WERI-Rb-1 (cell line): ENCODE results near the gene GRAMD1A.

Source experiments
- DNase-seq: peaks from one replicate; pipeline ENCODE4 v3.0.0-alpha.2; 2020
- H3K27ac ChIP-seq: fragments of 250-450 bp; sonication (Bioruptor Pico); 2 replicates; pipeline ENCODE4 v1.5.1; 2020; ENCODE audit warnings: mild to moderate bottlenecking, moderate library complexity
- H3K27me3 ChIP-seq: fragments of 250-450 bp; sonication (Bioruptor Pico); 2 replicates; pipeline ENCODE4 v1.5.1; 2021; ENCODE audit warnings: mild to moderate bottlenecking, low read depth, moderate library complexity; ENCODE audit not compliant: insufficient read depth, severe bottlenecking
- H3K36me3 ChIP-seq: fragments of 250-450 bp; sonication (Bioruptor Pico); 2 replicates; pipeline ENCODE4 v1.5.1; 2020; ENCODE audit warnings: mild to moderate bottlenecking, moderate library complexity
- H3K4me3 ChIP-seq: 2 replicates; pipeline ENCODE4 v1.5.1; 2011; ENCODE audit warnings: low read depth, mild to moderate bottlenecking, control low read depth, low read length
- H3K9me3 ChIP-seq: fragments of 250-450 bp; sonication (Bioruptor Pico); 2 replicates; pipeline ENCODE4 v1.5.1; 2021; ENCODE audit warnings: mild to moderate bottlenecking, moderate library complexity; ENCODE audit not compliant: severe bottlenecking
- CTCF ChIP-seq: IDR thresholded peaks from 2 replicates; pipeline ENCODE4 v1.5.1; 2011; ENCODE audit warnings: low read depth, mild to moderate bottlenecking, control low read depth, inconsistent platforms, low read length

The GRAMD1A gene

DNA sequence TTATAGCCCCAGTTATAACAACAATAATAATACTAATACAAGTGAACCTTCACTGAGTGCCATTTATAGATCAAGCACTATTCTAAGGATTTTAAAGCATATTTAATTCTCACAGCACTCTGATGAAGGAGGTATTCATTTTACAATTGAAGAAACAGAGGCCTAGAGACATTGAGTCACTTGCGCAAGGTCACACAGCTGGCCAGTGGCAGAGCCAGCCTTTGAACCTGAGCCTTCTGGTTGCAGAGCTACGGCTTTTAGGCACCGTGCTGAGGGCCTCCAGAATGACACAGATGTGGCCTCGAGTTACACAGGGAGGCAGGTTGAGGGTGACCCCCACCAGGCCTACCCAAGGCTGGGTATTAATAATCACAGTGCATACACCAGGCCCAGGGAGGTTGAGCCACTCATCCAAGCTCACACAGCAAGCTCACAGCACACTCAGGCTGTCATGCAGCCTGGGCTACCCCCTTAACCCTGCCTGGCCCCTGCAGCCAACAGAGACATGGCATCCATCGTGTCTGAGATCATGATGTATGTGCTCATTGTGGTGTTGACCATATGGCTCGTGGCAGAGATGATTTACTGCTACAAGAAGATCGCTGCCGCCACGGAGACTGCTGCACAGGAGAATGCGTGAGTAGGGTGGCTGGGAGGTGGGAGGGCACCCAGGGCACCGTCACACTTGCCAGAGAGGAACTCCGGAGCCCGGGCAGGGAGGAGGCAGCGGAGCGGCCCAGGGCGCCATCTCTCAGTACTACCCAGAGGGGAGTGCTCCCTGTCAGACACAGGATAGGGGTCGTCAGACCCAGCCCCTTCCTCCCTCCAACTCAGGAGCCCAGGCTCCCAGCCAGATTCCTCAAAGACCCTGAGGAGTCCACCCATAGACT lies 38.7 kb downstream of the GRAMD1A start:
- peak; percentile 87 for DNase-seq
- Histone ChIP-seq H3K27me3 (no peaks in the 10 kb centered on the region), H3K9me3 (no peaks in the 10 kb centered on the region), H3K27ac (peak overlapping the region; percentile 77), H3K36me3 (peaks cover 90% of the 10 kb centered on the region), H3K4me3 (no peak overlapping the region)
- no peak for TF ChIP-seq CTCF

GRCh38 chr19:35039881-35040825 lies 40.0 kb downstream of the GRAMD1A start:
- Histone ChIP-seq H3K36me3 (peaks cover 77% of the 10 kb centered on the region), H3K27ac (peak overlapping the region; percentile 77), H3K27me3 (no peaks in the 10 kb centered on the region), H3K4me3 (no peak overlapping the region), H3K9me3 (no peaks in the 10 kb centered on the region)
- TF ChIP-seq CTCF: no peak
- no peak for DNase-seq

- peak; percentile 55 for DNase-seq
- TF ChIP-seq CTCF: no peak
- Histone ChIP-seq H3K9me3 (no peaks in the 10 kb centered on the region), H3K4me3 (no peak overlapping the region), H3K27ac (peak overlapping the region; percentile 77), H3K27me3 (no peaks in the 10 kb centered on the region), H3K36me3 (peaks cover 71% of the 10 kb centered on the region)
Measured at GRCh38 chr19:35040826-35041547, 40.9 kb downstream of the GRAMD1A start.

DNA sequence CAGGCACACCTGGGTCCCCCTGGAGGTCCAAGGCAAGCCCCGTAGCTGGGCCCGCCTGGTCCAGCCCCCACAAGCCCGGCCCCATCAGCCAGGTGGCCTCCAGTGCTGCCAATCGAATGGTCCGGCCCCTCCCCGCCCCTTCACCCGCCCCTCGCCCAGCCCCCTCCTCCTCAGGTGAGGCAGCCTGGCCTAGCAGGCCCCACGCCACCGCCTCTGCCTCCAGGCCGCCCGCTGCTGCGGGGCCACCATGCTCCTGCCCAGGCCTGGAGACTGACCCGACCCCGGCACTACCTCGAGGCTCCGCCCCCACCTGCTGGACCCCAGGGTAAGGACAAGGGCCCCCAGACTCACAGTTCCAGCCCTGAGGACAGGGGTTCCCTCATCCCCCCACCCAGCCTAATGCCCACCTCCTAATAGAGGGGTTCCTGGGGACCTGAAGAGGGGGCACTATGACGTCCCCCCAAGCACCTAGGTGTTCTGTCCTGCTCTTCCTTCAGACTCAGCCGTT lies 41.5 kb downstream of the GRAMD1A start, which contains the start of gene HPN:
Gene HPN, plus strand, starts transcription at position 174 of the 508 bp plus-strand sequence. CDS start 786 bp downstream, outside the sequence.
- Histone ChIP-seq H3K4me3 (no peak within 1 kb of the TSS), H3K27me3 (no peaks in the 10 kb centered on the region), H3K36me3 (peaks cover 65% of the 10 kb centered on the region), H3K9me3 (no peaks in the 10 kb centered on the region), H3K27ac (peak within 1 kb of the TSS; percentile 77)
- TF ChIP-seq CTCF: no peak
- DNase-seq: peak; percentile 59

DNA sequence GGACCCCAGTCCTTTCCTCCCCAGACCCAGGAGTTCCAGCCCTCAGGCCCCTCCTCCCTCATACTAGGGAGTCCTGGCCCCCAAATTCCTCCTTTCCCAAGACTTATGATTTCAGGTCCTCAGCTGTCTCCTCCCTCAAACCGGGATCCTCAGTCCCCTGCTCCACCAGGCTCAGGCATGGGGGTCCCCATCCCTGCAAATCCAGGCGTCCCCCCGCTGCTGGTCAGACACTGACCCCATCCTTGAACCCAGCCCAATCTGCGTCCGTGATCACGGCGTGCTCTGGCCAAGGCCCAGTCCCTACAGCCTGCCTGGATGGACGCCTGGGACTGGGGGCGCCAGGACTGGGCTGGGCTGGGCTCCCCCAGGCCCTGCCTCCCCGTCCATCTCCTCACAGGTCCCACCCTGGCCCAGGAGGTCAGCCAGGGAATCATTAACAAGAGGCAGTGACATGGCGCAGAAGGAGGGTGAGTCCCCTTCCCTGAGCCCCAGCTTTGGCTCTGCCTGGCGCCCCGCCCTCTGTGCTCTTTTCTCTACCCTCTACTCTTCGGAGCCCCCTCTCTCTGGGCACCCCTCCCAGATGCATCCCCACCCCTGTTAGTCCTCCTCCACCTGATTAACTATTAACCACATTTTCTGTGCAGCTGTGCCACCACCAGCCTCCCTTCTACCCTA lies 42.1 kb downstream of the GRAMD1A start:
- DNase-seq: no peak
- no peaks in the 10 kb centered on the region for H3K9me3 ChIP-seq
- no peaks in the 10 kb centered on the region for H3K27me3 ChIP-seq
- no peak overlapping the region for H3K4me3 ChIP-seq
- peaks cover 59% of the 10 kb centered on the region for H3K36me3 ChIP-seq
- no peak overlapping the region for H3K27ac ChIP-seq
- no peak for TF ChIP-seq CTCF
